Left ventricle myocardium inferior (tissue), 1 donor: ENCODE data around the gene TGFB2. TPM values are rescaled to one million over a fixed set of nuclear protein-coding genes. Genes with fewer than 3 reads are reported as not detected.
A peak's percentile ranks its signal among the peaks of the same experiment; 100 is the strongest.

Experiments used
- DNase-seq: peaks from one replicate; pipeline ENCODE4 v3.0.0-alpha.2; 2020
- H3K27ac ChIP-seq: fragments of 200-600 bp; replicated peaks from 2 replicates; pipeline ENCODE4 v1.8.0; 2021
- H3K27me3 ChIP-seq: fragments of 200-600 bp; 2 replicates; pipeline ENCODE4 v1.8.0; 2021; ENCODE audit warnings: low read depth
- H3K36me3 ChIP-seq: fragments of 200-600 bp; 2 replicates; pipeline ENCODE4 v1.8.0; 2021
- H3K4me1 ChIP-seq: fragments of 200-600 bp; 2 replicates; pipeline ENCODE4 v1.8.0; 2021
- H3K4me3 ChIP-seq: fragments of 200-600 bp; 2 replicates; pipeline ENCODE4 v1.8.0; 2021; ENCODE audit warnings: mild to moderate bottlenecking, moderate library complexity
- H3K9me3 ChIP-seq: fragments of 200-600 bp; replicated peaks from 2 replicates; pipeline ENCODE4 v1.8.0; 2021
- CTCF ChIP-seq: fragments of 200-600 bp; IDR thresholded peaks from 2 replicates; pipeline ENCODE4 v1.8.0; 2021; ENCODE audit warnings: antibody characterized with exemption, mild to moderate bottlenecking, borderline replicate concordance
- intact Hi-C: fragments of 100-400 bp; cut with micrococcal nuclease; formaldehyde crosslinking; loops from one replicate; pipeline ENCODE4 v1.11.0; 2022
- total RNA-seq: library from RNA; stranded (reverse); fragmentation: NEBNext Ultra II Directional; extraction: Animal tissue kit (Norgen Biotek cat#: 25700); gene quantifications from one replicate; pipeline ENCODE4 v1.2.1, GENCODE V29; 2021
- donor health status: DM: no; HTN: yes; CAD: no; lungs with severe emphysema.

Gene TGFB2
- total RNA-seq, 1 donor from 2014 or later, result 4.4 TPM

GRCh38 chr1:218299416-218299815 is 45.7 kb upstream of the TGFB2 start:
- Histone ChIP-seq H3K4me1 (peaks cover 16% of the 10 kb centered on the region), H3K27ac (no peak overlapping the region), H3K27me3 (no peaks in the 10 kb centered on the region), H3K4me3 (no peak overlapping the region), H3K9me3 (no peaks in the 10 kb centered on the region), H3K36me3 (peaks cover 5% of the 10 kb centered on the region)
- intact Hi-C loops, result no loop called here
- peak; percentile 59 for TF ChIP-seq CTCF
- no peak for DNase-seq

GRCh38 chr1:218301217-218301616 is 43.9 kb upstream of the TGFB2 start:
- Histone ChIP-seq H3K4me3 (no peak overlapping the region), H3K27ac (no peak overlapping the region), H3K36me3 (no peaks in the 10 kb centered on the region), H3K4me1 (peaks cover 32% of the 10 kb centered on the region), H3K27me3 (no peaks in the 10 kb centered on the region), H3K9me3 (no peaks in the 10 kb centered on the region)
- no peak for TF ChIP-seq CTCF
- DNase-seq, result no peak
- intact Hi-C loops, result no loop called here

GRCh38 chr1:218302155-218302554 is 43.0 kb upstream of the TGFB2 start:
- H3K4me3 ChIP-seq, result no peak overlapping the region
- H3K27ac ChIP-seq, result no peak overlapping the region
- DNase-seq, result no peak
- no peaks in the 10 kb centered on the region for H3K27me3 ChIP-seq
- intact Hi-C loops, result no loop called here
- no peaks in the 10 kb centered on the region for H3K36me3 ChIP-seq
- peaks cover 29% of the 10 kb centered on the region for H3K4me1 ChIP-seq
- no peaks in the 10 kb centered on the region for H3K9me3 ChIP-seq
- TF ChIP-seq CTCF, result no peak

- intact Hi-C loops, result no loop called here
- no peak for TF ChIP-seq CTCF
- peaks cover 11% of the 10 kb centered on the region for H3K36me3 ChIP-seq
Observed at GRCh38 chr1:218303176-218303879, 41.8 kb upstream of the TGFB2 start.

GRCh38 chr1:218304281-218305039 is 40.7 kb upstream of the TGFB2 start:
- H3K27ac ChIP-seq, result peak overlapping the region; percentile 77
- TF ChIP-seq CTCF, result no peak
- H3K27me3 ChIP-seq, result no peaks in the 10 kb centered on the region
- peak overlapping the region; percentile 6 for H3K4me3 ChIP-seq
- DNase-seq, result peak; percentile 74
- H3K9me3 ChIP-seq, result no peaks in the 10 kb centered on the region
- peaks cover 27% of the 10 kb centered on the region for H3K4me1 ChIP-seq
- peaks cover 22% of the 10 kb centered on the region for H3K36me3 ChIP-seq
- intact Hi-C loops, result no loop called here

More at GRCh38 chr1:218303176-218303879, 41.8 kb upstream of the TGFB2 start:
- no peaks in the 10 kb centered on the region for H3K9me3 ChIP-seq
- DNase-seq, result no peak
- H3K27ac ChIP-seq, result peak overlapping the region; percentile 77
- no peak overlapping the region for H3K4me3 ChIP-seq
- peaks cover 27% of the 10 kb centered on the region for H3K4me1 ChIP-seq
- H3K27me3 ChIP-seq, result no peaks in the 10 kb centered on the region
